HG03354 (cell line): ENCODE data around the gene FOXF1.

Source experiments
- ATAC-seq: cut with Tn5 transposase; IDR thresholded peaks from one replicate; pipeline ENCODE4 v1.9.1; 2021; ENCODE audit warnings: mild to moderate bottlenecking; ENCODE audit not compliant: unreplicated experiment, poor library complexity, severe bottlenecking

FOXF1 gene

GRCh38 chr16:86510465-86511261, at the start of gene FOXF1:
Gene FOXF1, plus strand, starts transcription at chr16:86510527. Its CDS starts 43 bp downstream, at chr16:86510570.
- no peak for ATAC-seq

DNA sequence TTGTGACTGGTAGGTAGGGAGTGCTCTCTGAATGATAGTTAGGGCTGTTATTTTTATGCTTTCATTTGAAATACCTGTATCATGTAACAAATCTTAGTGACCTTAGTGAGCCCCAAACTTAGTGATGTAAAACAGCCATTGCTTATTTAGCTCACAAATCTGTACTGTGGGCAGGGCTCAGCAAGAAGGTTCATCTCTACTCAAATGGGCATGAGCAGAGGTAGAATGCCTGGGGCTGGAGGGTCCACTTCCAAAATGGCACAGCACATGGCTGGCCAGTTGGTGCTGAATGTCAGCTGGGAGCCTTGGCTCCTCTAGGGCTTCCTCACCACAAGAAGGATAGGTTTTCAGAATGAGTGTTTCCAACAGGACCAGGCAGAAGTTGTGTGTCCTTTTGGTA, 49.3 kb upstream of the FOXF1 start:
- no peak for ATAC-seq

DNA sequence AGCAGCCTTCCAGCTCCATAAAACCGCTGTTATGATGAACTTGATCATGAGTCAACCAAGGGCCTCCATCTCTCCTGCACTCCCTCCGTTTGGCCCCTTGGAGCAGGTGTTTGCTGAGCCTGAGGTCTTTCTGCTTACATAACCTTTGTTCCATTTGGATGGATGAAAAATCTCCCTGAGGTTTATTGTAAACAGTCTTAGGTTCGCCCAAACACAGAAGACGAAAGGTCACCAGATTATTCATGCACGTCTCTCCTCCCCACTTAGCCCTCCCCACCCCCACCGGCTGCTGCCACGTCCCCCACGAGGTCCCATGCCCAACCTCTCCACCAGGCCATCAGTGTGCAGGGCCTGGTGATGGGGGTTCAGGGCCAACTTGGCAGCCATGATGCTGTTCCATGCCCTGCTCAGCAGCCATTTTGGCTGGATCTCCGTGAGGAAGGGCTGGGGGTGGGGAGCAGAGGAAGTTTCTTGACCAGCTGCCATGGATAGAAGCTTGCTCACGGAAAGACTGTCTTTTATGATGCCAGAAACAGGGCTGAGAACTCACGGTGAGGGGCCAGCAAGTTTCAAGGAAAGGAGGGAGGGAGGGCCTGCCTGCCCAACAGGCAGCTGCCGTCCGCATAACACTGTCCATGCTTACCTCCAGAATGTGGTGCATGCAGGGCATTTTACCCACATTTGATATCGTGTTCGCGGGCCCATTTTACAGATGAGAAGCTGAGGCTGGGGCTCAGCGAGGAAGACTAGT, 47.8 kb upstream of the FOXF1 start:
- ATAC-seq: no peak

GRCh38 chr16:86464044-86464443, 46.3 kb upstream of the FOXF1 start:
- no peak for ATAC-seq

DNA sequence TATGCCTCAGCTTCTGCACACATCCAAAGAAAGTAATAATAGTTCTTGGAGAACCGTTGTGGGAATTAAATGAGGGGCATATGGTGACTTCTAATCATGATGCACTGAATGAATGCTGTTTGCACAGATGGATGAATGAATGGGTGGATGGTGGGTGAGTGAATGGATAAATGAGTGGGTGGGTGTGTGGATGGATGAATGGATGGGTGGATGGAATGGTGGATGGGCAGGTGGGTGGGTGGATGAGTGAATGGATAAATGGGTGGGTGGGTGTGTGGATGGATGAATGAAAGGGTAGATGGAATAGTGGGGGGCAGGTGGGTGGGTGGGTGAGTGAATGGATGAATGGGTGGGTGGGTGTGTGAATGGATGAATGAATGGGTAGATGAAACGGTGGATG, 44.9 kb upstream of the FOXF1 start:
- no peak for ATAC-seq

DNA sequence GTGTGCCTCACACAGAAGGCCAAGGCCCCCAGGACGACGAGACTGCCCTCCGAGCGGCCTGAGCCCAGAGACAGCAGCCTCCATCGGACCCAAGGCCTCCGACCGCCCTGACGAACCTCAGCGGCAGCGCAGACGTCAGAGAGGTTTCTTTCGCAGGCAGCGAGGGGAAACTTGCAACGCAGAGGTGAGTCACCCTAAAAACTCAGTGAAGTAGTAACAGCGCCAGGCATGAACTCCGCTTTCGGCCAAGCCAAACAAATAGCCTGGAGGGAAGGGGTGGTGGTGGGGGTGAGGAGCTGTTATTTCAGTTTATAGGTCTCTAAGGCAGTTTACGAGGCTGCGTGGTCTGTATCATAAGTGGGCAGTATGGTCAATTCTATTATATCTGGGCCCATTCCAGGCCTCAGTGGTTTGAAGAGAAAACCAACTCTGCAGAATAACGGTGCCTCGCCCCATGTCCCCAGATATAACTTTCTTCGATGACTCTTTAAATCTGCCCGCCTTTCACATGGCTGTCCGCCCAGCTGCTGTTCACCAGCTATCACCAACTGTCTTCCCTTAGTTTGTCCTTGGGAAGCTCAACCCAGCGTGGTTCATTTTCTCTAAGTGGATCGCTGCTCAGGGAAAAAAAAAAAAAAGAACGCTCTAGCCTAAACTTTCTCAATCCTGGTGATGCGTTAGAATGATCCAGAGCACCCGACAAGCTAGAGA, 43.5 kb upstream of the FOXF1 start:
- no peak for ATAC-seq

DNA sequence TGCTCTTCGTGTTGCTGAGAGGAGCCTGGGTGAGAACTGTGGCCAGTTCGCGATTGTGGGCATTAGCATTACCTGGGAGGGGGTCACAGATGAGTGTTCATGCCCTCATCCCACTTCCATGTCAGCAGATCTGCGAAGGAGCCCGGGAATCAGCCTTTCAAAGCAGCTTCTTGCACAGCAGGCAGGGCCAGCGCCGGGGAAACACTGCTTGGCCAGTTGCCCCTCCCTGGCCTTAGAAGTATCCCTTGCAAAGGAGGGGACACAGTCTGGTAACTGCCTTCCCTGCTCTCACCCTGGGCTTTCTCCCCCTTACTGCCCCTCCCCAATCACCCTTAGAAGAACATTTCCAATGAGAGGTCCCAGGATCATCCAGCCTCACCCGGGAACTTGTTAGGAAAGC, 42.8 kb upstream of the FOXF1 start:
- no peak for ATAC-seq

DNA sequence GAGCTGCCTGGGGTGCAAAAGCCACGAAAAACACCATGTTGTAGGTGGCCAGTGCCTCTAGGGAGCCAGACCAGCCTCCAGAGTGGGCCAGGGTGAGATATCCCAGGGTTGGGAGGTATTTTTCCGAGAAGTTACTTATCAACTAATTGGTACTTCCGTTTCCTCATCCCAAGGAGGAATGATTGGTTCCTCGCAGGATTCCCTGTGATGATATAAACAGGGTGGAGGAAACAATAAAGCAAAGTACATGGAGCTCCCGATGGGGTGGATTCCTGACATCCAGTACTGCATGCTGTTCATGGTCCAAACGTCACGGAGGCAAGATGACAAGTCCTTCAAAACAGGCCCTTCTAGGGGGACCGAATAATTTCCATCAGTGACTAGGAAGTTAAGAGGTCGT, 39.4 kb upstream of the FOXF1 start:
- no peak for ATAC-seq

DNA sequence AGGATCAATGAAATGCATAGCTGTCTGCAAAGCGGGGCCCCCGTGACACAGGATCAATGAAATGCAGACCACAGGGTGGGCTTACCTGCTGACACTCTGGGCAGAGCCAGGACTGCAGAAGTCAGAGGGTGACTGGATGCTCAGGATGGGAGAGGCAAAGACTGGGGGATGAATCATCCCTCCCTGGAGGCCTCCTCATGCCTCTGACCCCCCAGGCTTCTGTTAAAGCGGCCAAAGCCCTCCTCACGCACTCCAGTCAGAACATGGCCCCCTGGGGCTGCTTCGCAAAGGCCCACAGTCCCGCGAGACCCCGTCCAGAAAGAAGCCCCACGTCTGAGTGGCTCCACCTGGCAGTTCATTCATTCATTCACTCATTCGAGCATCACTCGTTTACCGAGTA, 38.4 kb upstream of the FOXF1 start:
- no peak for ATAC-seq

- ATAC-seq: no peak
Observed at GRCh38 chr16:86472366-86472765, 38.0 kb upstream of the FOXF1 start.

GRCh38 chr16:86476956-86477534, 33.3 kb upstream of the FOXF1 start:
- no peak for ATAC-seq

GRCh38 chr16:86477642-86478041, 32.7 kb upstream of the FOXF1 start:
- ATAC-seq: no peak

- no peak for ATAC-seq
Observed at GRCh38 chr16:86478779-86479178, 31.5 kb upstream of the FOXF1 start.

- no peak for ATAC-seq
Observed at GRCh38 chr16:86479419-86479818, 30.9 kb upstream of the FOXF1 start.

DNA sequence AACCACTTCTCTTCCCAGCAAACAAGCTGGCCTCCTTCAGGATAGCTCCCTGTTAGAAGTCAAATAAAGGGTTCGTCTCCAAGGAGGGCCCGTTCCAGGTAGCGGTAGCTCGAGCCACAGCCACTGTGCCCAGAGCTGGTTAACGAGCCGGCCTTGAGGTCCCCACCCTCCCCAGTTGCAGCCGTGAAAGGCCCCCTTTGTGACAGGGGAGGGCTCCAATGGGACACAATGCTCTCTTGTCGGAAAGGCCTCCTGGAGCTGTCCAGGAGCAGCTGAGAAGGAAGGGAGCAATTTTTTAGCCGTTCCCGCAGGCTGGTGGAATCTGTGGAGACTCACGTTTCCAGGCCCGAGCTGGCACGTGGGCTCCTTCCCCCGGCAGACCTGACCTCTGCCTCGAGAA, 29.9 kb upstream of the FOXF1 start:
- ATAC-seq: no peak

DNA sequence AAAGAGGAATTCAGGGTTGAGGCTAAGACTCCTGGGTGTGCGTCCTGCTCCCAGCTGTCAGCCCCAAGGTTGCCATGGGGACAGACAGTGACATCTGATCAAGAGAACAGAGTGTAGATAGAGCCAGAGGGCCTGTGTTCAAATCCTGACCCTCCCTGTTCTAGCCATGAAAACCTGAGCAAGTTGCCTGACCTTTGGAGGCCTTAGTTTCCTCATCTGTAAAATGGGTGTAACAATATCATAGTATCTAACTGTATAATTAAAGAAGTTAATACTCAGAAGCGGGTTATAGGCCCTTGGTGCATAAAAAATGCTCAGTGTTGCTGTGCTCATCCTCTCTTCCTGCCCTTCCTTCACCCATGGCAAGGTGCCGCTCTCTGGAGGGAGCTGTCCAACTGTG, 28.7 kb upstream of the FOXF1 start:
- no peak for ATAC-seq

DNA sequence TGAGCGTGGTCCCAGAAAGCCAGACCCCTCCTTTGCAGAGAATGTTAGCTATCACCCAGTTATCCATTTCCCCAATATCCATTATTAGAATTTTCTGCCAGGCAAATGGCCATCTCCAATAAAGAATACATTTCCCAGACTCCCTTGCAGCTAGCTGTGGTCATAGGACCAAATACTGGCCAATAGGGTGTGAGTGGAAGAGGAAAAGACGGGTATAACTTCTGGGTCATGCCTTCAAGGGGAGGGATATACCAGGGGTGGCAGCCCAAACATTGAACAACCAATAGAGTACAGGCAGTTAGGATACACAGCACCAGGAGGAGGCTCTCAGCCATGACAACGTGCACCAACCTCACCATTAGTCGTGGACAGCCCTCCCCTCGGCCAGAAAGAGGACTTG, 26.1 kb upstream of the FOXF1 start:
- no peak for ATAC-seq

DNA sequence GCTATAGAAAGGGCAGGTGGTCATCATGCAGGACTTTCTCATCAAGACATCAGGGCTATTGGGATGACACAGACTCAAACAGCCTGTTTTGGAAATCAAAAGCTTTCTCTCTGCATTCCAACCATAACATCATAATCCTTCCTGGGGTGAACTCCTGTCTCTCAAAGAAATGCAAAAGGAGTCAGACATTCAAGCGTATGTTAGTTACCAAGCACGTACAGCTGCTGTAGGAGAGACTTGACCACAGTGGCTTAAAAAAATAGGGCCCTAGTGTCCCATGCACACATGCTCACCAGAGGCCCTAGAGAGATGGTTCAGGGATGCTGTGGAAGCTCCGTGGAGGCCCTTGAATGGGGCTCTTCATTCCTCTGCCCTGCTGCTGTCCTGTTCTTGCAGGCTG, 24.6 kb upstream of the FOXF1 start:
- ATAC-seq: no peak

GRCh38 chr16:86490859-86491639, 19.3 kb upstream of the FOXF1 start:
- ATAC-seq: no peak

DNA sequence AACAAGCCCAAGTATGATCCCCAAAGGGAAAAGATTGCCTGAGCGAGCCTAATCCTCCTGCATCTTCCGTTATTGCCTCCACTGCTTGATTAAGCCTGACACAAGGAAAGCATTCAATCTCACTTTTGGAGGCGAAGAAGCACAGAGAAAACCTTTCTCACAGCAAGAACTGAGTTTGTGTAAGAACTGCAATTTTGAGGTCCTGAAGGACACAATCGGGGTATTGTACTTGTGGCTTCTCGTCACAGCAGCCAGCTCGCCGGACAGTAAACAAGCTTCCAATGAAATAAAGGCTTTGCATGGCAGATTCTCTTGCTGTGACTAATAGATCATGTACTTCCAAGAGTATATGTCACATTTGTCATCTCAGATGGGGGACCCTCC, 18.7 kb upstream of the FOXF1 start:
- no peak for ATAC-seq
